GM18868 (cell line): ENCODE results near the gene ABHD17A.
A peak's percentile ranks its signal among the peaks of the same experiment; 100 is the strongest.

ENCODE experiments used
- ATAC-seq: cut with Tn5 transposase; IDR thresholded peaks from one replicate; pipeline ENCODE4 v1.9.1; 2021; ENCODE audit warnings: mild to moderate bottlenecking, moderate library complexity; ENCODE audit not compliant: unreplicated experiment

The ABHD17A gene

DNA sequence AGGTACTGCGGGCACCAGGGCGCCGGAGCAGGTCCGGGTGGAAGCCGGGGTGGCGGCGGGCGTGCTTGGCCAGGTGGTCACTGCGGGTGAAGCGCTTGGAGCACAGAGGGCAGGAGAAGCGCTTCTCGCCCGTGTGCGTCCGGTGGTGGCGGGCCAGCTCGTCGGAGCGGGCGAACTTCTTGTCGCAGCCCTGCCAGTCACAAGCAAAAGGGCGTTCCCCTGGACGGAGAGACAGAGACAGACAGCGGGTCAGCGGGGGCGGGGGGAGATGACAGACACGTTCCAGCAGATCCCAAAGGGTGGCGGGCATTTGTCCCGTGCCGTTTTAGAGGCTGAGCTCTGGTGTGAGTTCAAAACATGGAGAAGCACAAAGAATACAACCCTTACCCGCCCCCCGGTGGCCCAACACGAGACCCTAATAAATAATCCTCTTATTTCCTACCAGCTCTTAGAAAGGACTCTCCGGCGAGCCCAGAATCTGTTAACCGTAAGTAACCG is 30.7 kb downstream of the ABHD17A start:
- ATAC-seq: no peak

DNA sequence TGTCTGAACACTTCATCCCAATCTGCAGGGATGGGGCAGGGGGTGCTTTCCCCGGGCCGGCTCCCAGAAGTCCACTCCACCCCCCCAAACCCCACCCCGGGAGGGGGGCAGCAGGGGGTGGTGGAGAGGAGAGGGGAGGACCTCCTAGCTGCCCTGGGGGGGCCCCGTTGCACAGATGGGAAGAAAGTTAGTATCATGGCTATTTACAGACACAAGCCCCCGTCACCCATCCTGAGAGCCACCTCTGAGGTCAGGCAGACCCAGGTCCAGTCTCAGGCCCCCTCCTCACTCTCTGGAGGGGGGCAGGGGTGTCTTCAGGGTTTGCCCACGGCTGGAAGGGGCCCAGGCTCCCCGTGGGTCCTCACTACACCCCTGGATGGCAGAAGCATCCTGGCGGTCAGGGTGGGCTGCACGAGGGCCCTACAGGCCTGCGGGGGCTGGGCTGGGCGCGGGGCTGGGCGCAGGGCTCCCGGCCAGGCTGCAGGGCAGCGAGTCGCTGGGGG is 31.2 kb downstream of the ABHD17A start:
- ATAC-seq: no peak

DNA sequence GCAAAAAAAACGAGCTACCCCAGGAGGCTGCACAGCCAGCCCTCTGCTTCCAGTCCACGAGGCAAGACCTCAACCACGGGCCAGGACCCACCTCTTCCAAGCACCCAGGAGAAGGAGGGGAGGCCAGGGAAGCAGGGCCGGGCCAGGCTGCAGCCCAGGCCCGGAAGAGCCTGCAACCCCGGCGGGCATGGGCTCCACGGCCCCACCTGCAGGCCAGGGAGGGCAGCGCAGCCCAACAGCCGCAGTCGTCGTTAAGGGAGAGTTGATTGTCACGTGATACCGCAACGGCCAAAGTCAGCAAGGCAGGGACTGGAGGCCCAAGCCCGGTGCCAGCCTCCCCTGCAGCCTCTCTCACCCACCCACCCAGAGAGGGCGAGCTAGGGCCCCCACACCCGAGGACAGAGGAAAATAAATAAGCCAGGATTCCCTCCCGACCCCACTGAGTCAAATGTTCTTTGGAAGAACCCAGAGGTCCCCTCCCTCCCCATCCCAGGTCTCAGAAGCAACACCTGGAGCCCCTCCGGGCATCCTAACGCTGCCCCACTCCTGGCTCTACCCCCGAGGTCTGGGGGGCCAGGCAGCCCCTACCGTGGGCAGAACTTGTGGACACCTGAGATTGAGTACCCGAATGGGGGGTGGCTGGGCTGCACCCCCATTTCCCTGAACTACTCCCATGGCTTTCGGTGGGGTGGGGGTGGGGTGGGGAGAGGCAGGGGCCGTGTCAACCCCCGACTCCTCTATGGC is 31.8 kb downstream of the ABHD17A start:
- no peak for ATAC-seq

DNA sequence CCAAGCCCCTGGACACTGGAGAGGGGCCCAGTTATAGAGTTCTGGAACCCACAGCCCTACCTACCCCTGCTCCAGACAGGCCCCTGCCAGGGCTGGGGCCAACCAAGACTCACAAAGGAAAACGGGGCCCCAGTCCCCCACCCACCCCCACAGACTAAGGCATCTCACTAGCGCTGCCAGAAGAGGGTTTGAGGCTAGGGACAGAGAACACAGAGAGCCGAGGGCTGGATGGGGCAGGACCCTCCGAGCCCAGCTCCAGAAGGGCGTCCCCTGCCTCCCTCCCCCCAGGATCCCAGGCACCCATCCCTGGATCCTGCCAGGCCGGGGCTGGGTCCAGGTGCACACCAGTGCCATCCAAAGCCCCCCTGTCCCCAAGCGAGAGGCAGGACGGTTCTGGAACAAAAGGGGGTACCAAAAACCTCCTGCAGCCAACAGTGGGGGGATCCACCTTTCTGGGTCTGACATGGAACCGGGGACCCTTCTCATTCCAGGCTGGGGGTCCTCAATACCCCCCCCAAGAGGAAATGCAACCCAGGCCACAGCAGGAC is 32.6 kb downstream of the ABHD17A start:
- no peak for ATAC-seq

DNA sequence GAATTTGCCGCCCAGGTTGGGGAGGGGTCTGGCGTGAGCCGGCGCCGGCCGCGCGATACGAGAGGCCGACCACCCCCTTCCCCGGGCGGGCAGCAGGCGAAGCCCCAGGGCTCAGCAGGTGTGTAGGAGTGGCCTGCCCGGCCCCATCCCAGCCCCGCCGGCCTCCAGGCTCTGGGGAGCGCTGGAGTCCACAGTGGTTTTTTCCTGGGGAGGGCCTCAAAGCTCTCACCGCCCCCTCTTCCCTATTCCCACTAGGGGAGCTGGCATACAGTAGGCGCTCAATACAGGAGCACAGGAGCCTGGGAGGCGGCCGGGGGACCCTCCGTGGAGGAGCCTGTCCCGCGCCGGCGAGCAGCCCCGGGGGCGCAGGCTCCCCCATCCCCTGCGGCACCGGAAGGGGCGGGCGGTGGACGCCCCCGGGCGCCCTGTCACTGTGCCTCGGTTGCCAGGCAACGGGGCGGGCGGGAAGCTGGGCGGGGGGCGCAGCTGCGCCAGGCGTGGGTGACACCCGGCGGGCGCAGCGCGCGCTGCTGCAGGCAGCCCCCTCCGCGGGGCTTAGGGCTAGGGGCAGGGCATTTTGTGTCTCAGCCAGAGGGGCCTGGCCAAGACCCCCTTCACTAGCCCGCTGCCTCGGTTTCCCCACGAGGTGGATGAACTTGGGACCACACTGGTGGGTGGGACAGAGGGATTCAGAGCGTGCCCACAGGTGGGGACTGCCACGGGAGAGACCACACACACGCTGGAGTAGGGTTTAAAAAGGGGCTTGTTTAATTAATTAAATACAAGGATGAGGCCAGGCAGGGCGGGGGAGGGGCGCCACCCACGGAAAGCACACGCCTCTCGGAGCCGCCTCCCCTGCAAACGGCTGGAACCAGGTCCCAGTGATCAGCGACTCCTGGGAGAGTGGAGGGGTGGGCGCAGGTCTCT is 33.4 kb downstream of the ABHD17A start:
- ATAC-seq: no peak

DNA sequence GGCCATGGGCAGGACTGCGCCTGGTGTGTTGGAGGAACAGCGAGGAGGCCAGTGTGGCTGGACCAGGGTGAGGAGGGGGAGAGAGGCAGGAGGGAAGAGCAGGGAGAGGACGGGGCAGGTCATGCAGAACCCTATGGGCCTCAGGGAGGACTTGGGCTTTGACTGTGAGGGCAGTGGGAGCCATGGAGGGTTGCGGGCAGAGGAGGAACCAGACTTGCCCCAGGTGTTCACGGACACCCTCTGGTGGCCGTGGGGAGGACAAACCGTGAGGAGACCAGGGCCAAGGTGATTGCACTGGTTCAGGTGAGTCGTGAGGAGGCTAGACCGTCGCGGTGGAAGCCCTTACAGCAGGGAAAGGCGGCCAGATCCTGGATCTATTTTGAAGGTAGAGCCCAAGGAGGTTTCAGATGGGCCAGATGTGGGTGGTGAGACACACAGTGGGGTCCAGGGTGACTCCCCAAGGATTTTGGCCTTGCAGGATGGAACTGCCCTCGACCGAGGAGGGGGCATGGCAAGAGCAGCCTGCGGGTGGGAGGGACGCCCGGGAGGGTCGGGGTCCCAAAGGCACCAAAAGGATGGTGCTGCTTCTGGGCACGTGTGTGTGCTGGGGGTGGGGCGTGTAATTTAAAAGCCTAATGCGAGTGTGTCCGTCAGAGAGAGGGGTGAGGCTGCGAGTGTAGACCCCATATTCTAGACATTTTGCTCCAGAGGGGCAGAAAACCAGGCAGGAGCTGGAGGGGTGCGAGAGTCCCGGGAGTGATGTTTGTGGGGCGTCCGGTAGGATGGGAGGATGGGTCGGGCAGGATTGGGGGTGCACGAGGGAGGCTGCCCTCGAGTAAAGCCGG is 34.3 kb downstream of the ABHD17A start:
- no peak for ATAC-seq

DNA sequence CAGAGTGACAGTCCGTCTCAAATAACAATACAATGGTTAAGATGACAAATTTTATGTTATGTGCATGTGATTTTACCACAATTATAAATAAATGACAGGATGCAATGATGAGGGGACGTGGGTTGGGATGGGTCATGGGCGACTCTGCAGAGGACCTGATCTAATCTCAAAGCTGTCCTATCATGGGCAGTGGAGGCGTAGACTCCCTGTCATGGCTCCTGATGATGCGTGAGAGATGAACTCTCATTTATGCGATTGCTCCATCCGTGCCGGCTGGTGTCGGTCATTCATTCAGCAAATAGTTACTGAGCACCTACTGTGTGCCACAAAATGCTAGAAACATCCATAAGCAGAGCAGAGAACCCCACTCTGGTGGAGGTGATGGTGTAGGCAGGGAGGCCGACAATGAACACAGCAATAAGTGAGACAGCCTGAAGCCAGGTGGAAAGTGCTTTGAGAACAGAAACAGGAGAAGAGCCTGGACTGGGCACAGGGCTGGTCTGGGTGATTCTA is 35.4 kb downstream of the ABHD17A start:
- ATAC-seq: no peak

DNA sequence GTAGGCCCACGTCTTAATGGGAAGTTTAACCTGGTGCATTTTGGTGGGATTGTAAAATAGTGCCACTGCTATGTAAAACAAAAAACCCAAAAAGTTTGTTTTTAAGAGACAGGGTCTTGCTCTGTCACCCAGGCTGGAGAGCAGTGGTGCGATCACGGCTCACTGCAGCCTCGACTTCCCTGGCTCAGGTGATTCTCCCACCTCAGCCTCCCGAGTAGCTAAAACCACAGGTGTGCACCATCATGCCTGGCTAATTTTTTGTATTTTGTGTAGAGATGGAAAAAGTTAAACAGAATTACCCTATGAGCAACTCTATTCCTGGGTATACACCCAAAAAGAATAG is 36.2 kb downstream of the ABHD17A start:
- no peak for ATAC-seq

DNA sequence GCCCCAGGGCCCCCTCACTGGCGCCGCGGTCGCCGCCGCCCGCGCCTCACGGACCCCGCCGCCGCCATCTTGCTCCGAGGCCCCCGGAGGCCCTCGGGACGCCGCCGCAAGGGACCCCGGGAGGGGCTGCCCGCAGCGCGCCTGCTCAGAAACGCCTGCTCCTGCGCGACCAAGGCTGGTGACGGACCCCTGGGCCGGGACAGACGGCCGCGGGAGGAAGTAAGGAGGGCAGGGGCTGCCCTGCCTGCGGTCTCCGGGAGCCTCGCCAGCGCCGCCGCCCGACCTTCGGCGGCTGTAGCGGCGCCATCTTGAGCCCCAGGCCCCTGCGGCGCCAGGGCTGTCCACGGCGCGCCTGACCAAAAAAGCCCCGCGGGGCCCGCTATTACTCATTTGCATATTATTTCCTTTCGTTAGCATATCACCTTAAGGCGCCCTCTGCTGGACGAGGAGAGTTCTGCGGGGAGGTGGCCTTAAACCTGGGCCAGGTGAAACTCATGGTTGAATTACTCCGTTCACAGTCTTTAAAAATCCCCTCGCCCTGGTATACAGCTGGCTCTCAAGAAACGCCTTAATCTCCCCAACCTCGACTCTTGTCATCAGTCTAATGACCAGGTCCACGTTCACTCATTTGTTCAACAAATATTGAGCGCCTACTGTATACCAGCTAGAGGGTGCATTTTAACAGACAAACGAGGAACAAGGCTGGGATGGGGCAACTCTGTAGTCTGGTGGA is 36.7 kb downstream of the ABHD17A start, which contains the start of gene REXO1:
TSS of gene REXO1 (minus strand) at position 85 of the 733 bp plus-strand sequence. CDS start 125 bp downstream, outside the sequence.
- ATAC-seq: peak; percentile 68

DNA sequence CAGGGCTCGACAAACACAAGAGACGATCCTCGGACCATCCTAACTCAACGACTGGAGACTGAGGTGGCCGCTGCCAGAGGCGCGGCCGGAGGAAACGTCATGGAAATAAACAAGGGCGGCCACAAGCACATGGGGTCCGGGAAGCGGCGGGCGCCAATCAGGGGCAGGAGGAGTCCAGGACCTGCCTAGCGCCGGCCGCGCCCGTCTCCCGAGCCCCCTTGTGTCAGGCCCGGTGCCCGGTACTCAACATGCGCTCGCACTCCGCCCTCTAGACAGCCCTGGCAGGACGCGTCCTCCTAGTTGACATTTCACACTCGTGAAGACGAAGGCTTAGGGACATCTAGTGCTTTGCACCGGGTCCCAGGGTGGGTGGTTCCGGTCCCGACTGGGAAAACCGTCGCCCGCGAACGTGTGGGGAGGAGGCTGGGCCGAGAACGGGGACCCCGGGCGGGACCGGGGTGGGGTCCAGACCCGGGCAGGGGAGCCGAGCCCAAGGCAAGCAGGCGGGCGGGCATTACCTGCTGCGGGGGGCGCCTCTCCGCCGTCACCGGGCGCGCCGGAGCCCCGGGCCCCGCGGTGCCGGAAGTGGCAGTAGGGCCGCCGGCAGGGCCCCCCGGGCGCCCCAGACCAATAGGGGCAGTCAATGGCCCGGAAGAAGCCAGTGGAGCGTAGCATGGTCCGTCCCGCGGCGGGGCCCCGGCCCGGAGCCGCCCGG is 37.5 kb downstream of the ABHD17A start:
- peak; percentile 26 for ATAC-seq

DNA sequence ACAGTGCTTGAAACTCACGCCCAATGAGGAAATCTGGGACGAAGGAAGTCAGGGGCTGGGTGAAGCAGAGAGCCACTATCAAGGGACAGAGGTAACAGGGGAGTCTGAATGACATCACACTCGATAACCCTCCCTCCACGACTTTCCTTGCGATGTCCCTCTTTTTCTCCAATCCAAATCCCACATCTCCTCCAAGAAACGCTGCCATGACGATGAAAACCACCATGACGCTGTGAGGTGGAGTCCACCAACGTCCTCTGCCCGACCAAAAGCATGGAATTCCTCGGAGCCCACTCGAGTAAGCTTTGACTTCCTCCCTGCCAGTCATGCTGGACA is 38.0 kb downstream of the ABHD17A start:
- ATAC-seq: no peak

DNA sequence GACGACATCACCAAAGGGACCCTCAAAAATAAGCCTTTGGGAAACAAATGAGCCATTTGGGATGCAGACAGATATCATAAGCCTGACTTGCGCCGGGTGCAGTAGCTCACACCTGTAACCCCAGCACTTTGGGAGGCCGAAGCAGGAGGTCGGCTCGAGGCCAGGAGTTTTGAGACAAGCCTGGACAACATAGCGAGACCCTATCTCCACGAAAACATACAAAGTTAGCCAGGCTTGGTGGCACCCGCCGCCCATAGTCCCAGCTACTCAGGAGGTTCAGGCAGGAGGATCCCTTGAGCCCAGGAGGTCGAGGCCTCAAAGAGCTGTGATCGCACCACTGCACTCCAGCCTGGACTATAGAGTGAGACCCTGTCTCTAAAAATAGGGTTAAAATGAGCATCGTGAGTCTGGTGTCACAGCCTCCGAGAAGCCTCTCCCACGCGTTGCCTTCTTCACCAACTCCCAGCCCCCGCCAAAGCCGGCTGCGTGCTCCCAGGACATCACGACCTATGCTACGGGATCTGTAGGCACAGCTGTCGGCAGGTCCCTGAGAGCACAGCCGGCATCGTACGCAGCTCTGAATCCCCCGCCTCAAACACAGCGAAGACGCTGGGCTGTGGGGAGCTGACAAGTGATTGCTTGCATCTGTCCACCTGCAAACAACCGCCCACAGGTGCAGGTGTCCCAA is 38.6 kb downstream of the ABHD17A start:
- no peak for ATAC-seq

DNA sequence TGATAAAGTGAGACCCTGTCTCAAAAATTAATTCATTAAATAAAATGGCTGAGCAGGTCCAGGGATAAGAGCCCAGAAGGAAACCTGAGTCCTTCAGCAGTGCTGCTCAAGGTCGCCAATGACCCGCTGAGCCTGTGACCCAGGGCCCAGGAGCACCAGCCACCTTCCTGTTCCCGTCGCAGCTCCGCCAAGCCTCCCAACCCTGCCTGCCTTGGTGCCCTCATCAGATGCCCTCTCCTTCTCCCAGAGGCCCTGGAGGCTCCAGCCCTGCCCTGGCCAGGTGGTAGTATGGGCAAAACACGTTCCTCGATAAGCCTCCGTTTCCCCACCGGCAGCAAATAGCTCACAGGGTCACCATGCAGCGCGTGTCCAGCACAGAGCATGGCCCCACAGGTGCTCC is 39.7 kb downstream of the ABHD17A start:
- ATAC-seq: no peak

DNA sequence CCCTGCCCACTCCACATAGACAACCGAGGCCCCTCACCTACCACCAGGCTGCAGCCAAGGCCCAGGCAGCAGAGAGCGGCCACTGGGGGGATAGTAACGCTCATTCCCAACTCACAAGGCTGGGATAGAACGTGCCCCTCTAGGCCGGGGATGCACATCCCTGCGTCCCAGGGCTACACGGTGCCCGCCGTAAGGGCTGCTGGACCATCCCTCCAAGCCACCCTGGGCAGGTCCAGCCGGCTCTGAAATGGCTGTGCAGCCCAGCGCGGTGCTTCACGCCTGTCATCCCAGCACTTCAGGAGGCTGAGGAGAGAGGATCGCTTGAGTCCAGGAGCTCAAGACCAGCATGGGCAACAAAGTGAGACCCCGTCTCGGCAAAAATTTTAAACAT is 40.2 kb downstream of the ABHD17A start:
- ATAC-seq: no peak

DNA sequence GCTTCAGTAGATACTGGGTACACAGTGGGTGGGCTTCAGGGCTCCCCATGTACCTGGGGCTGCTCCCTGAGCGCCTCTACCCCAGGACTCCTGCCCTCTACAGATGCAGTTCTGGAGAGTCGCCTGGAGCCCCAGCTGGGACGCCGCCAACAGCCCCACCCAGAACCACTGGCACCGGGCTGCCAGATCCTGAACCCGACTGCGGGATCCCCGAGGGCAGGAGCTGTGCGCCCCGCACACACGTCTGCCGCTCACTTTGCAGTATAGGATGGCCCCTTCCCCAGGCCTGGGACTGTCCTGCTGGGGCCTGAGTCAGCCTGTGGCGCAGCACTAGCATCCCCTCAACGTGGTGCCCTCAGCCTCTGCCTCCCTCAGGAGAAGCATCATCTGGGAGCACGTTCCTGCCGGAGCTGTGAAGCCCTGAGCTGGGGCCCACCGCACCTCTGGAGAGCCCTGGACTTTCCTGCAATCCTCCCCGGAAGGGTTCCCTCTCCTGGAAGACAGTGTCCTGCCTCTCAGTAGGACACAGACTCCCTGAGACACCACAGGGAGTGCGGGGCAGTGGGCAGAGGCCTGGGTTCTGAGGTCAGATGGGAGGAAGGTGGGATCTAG is 40.7 kb downstream of the ABHD17A start:
- ATAC-seq: no peak

DNA sequence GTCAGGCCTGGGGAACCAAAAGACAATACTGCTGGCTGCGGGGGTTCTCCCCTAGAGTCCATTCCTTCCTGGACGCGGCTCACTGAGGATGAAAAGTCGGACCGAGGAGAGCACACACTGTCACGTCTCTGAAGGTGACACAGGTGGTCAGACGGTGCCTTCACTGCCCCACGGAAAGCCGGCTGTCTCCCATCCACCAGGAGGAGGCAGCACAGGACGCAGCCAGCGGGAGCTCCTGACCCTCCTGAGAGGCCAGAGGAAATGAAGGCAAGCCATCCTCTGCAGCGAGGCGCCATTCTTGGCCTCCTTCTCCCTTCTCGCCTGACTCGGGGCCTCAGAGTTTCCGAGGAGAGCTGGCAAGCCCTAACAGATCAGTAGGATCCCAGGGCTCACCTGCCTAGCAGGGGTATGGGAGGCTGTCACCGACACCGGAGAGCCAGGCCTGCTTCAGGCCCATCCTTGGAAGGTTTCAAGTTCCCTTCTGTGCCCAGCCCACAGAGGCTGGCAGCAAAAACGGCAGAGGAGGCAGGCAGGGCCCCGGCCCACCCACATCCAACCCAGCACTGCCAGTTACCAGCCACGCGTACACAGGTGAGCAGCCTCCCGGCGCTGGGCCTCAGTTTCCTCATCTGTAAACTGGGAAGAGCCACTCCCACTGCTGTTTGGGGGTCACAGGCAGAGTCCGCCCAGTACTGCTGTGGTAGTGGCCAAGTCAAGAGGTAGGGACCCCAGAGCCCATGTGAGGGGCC is 41.5 kb downstream of the ABHD17A start:
- no peak for ATAC-seq

DNA sequence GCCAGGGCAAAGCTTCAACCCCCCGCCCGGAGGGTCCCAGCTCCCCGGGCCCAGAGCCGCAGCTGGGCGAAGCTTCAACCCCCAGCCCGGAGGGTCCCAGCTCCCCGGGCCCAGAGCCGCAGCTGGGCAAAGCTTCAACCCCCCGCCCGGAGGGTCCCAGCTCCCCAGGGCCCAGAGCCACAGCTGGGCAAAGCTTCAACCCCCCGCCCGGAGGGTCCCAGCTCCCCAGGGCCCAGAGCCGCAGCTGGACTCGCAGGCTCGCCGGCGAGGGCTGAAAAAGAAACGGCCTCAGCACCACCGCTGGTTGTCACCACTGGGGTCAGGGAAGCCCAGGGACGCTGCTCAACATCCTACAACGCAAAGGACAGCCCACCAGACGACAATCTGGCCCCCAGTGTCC is 42.2 kb downstream of the ABHD17A start:
- no peak for ATAC-seq
